Liver (tissue), 3 donors: ENCODE measurements around the gene MAGEA4.

Experiments used
- MAX ChIP-seq: IDR thresholded peaks from 2 replicates; pipeline ENCODE4 v1.6.1; 2016; ENCODE audit warnings: antibody characterized with exemption
- RAD21 ChIP-seq, 2 donors: IDR thresholded peaks; 2 replicates each; pipeline ENCODE4 v1.6.1; 2016; ENCODE audit warnings: antibody characterized with exemption in 2 of 2, mild to moderate bottlenecking in 2 of 2
- TF ChIP-seq, protein P1 (sequence below): IDR thresholded peaks from 2 replicates; pipeline ENCODE4 v1.6.1; 2016; ENCODE audit warnings: antibody characterized with exemption
- TF ChIP-seq, protein P2 (sequence below): fragments of 150-350 bp; IDR thresholded peaks from 2 replicates; pipeline ENCODE4 v1.5.1; 2017; ENCODE audit warnings: improper control_type of control experiment, low read depth, low read length; ENCODE audit not compliant: missing input control
- TF ChIP-seq, protein P3 (sequence below): IDR thresholded peaks from 2 replicates; pipeline ENCODE4 v1.6.1; 2016; ENCODE audit warnings: antibody characterized with exemption, mild to moderate bottlenecking
- donor health status: healthy.
- donor health status: healthy.

- TF ChIP-seq, protein P1, sequence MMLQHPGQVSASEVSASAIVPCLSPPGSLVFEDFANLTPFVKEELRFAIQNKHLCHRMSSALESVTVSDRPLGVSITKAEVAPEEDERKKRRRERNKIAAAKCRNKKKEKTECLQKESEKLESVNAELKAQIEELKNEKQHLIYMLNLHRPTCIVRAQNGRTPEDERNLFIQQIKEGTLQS = no peak
- TF ChIP-seq, protein P2, sequence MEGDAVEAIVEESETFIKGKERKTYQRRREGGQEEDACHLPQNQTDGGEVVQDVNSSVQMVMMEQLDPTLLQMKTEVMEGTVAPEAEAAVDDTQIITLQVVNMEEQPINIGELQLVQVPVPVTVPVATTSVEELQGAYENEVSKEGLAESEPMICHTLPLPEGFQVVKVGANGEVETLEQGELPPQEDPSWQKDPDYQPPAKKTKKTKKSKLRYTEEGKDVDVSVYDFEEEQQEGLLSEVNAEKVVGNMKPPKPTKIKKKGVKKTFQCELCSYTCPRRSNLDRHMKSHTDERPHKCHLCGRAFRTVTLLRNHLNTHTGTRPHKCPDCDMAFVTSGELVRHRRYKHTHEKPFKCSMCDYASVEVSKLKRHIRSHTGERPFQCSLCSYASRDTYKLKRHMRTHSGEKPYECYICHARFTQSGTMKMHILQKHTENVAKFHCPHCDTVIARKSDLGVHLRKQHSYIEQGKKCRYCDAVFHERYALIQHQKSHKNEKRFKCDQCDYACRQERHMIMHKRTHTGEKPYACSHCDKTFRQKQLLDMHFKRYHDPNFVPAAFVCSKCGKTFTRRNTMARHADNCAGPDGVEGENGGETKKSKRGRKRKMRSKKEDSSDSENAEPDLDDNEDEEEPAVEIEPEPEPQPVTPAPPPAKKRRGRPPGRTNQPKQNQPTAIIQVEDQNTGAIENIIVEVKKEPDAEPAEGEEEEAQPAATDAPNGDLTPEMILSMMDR = no peak
- TF ChIP-seq RAD21 (IDR thresholded peaks at IDR 0.05) (no peak), MAX (no peak)
- TF ChIP-seq, protein P3, sequence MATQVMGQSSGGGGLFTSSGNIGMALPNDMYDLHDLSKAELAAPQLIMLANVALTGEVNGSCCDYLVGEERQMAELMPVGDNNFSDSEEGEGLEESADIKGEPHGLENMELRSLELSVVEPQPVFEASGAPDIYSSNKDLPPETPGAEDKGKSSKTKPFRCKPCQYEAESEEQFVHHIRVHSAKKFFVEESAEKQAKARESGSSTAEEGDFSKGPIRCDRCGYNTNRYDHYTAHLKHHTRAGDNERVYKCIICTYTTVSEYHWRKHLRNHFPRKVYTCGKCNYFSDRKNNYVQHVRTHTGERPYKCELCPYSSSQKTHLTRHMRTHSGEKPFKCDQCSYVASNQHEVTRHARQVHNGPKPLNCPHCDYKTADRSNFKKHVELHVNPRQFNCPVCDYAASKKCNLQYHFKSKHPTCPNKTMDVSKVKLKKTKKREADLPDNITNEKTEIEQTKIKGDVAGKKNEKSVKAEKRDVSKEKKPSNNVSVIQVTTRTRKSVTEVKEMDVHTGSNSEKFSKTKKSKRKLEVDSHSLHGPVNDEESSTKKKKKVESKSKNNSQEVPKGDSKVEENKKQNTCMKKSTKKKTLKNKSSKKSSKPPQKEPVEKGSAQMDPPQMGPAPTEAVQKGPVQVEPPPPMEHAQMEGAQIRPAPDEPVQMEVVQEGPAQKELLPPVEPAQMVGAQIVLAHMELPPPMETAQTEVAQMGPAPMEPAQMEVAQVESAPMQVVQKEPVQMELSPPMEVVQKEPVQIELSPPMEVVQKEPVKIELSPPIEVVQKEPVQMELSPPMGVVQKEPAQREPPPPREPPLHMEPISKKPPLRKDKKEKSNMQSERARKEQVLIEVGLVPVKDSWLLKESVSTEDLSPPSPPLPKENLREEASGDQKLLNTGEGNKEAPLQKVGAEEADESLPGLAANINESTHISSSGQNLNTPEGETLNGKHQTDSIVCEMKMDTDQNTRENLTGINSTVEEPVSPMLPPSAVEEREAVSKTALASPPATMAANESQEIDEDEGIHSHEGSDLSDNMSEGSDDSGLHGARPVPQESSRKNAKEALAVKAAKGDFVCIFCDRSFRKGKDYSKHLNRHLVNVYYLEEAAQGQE = no peak
Measured at GRCh38 chrX:151970661-151971060, 58.0 kb downstream of the MAGEA4 start.
